GM21529 (cell line): Measurements from ENCODE around the gene PDE11A.

Experiments used
- ATAC-seq: cut with Tn5 transposase; IDR thresholded peaks from one replicate; pipeline ENCODE4 v1.9.1; 2021; ENCODE audit not compliant: unreplicated experiment

Gene PDE11A

GRCh38 chr2:177930916-177931315 is 141.7 kb downstream of the PDE11A start:
- no peak for ATAC-seq

- no peak for ATAC-seq
These were observed 142.7 kb downstream of the PDE11A start for GRCh38 chr2:177929662-177930522.

- no peak for ATAC-seq
These were observed 149.3 kb downstream of the PDE11A start for GRCh38 chr2:177923323-177923722.

- ATAC-seq, result no peak
These were observed 150.9 kb downstream of the PDE11A start for GRCh38 chr2:177921726-177922125.

- no peak for ATAC-seq
These were observed 155.4 kb downstream of the PDE11A start for GRCh38 chr2:177917169-177917568.

GRCh38 chr2:177916342-177916741 is 156.2 kb downstream of the PDE11A start:
- no peak for ATAC-seq

GRCh38 chr2:177914247-177914646 is 158.3 kb downstream of the PDE11A start:
- no peak for ATAC-seq

- ATAC-seq, result no peak
These were observed 162.6 kb downstream of the PDE11A start for GRCh38 chr2:177909962-177910361.

GRCh38 chr2:177908824-177909223 is 163.8 kb downstream of the PDE11A start:
- no peak for ATAC-seq

GRCh38 chr2:177908182-177908581 is 164.4 kb downstream of the PDE11A start:
- peak; percentile 45 for ATAC-seq

- ATAC-seq, result peak; percentile 94
These were observed 166.4 kb downstream of the PDE11A start for GRCh38 chr2:177906041-177906718.

GRCh38 chr2:177905640-177906039 is 166.9 kb downstream of the PDE11A start:
- ATAC-seq, result no peak

- ATAC-seq, result no peak
These were observed 170.0 kb downstream of the PDE11A start for GRCh38 chr2:177902395-177903163.

- no peak for ATAC-seq
These were observed 172.5 kb downstream of the PDE11A start for GRCh38 chr2:177900082-177900481.

- ATAC-seq, result no peak
These were observed 175.3 kb downstream of the PDE11A start for GRCh38 chr2:177897278-177897677.

- ATAC-seq, result no peak
These were observed 176.0 kb downstream of the PDE11A start for GRCh38 chr2:177896587-177896986.

- no peak for ATAC-seq
These were observed 178.0 kb downstream of the PDE11A start for GRCh38 chr2:177894546-177894945.

- ATAC-seq, result no peak
These were observed 178.7 kb downstream of the PDE11A start for GRCh38 chr2:177893880-177894279.

GRCh38 chr2:177891533-177891932 is 181.0 kb downstream of the PDE11A start:
- ATAC-seq, result no peak

GRCh38 chr2:177889818-177890460 is 182.6 kb downstream of the PDE11A start:
- no peak for ATAC-seq

- no peak for ATAC-seq
These were observed 184.0 kb downstream of the PDE11A start for GRCh38 chr2:177888581-177888980.
